ENCODE data around the gene MSTO1.
"Not testable (repeated sequence)": the region's sequence is repeated elsewhere in the genome, so short reads cannot be mapped to it uniquely, and the experiment has no call there.

The MSTO1 gene

GRCh38 chr1:155609515-155610256 is at the start of gene MSTO1:
TSS of gene MSTO1 (plus strand) at chr1:155610218. CDS start at chr1:155610249, 31 bp downstream.
- Mint-ChIP-seq H3K27me3 (ENCODE audit: low read depth) (peaks cover 4% of the 10 kb centered on the region), H3K4me1 (ENCODE audit: low read depth) (peaks cover 7% of the 10 kb centered on the region), H3K36me3 (ENCODE audit: low read depth) (peaks cover 12% of the 10 kb centered on the region), H3K4me3 (peak within 1 kb of the TSS; percentile 96), H3K27ac (peak within 1 kb of the TSS; percentile 93), H3K9me3 (no peaks in the 10 kb centered on the region)

GRCh38 chr1:155561779-155562580 is 48.0 kb upstream of the MSTO1 start:
- Mint-ChIP-seq H3K4me3 (peak overlapping the region; percentile 99), H3K4me1 (ENCODE audit: low read depth) (peaks cover 35% of the 10 kb centered on the region), H3K27ac (peak overlapping the region; percentile 99)
- H3K9me3 Mint-ChIP-seq; H3K36me3 Mint-ChIP-seq (ENCODE audit: low read depth); H3K27me3 Mint-ChIP-seq (ENCODE audit: low read depth): not testable (repeated sequence)

GRCh38 chr1:155562581-155563376 is 47.2 kb upstream of the MSTO1 start, which contains the start of gene ASH1L:
TSS of gene ASH1L (minus strand) at chr1:155562803. CDS start at chr1:155521519, 41,284 bp downstream.
- H3K4me1 Mint-ChIP-seq (ENCODE audit: low read depth): peaks cover 34% of the 10 kb centered on the region
- H3K27me3 Mint-ChIP-seq (ENCODE audit: low read depth): no peaks in the 10 kb centered on the region
- no peaks in the 10 kb centered on the region for H3K9me3 Mint-ChIP-seq
- H3K4me3 Mint-ChIP-seq: peak within 1 kb of the TSS; percentile 99
- peaks cover 7% of the 10 kb centered on the region for H3K36me3 Mint-ChIP-seq (ENCODE audit: low read depth)
- H3K27ac Mint-ChIP-seq: peak within 1 kb of the TSS; percentile 99

GRCh38 chr1:155563377-155564022 is 46.5 kb upstream of the MSTO1 start:
- not testable (repeated sequence) for H3K27me3 Mint-ChIP-seq (ENCODE audit: low read depth)

GRCh38 chr1:155569988-155570592 is 39.9 kb upstream of the MSTO1 start:
- Mint-ChIP-seq H3K27ac (no peak overlapping the region), H3K4me3 (no peak overlapping the region), H3K36me3 (ENCODE audit: low read depth) (peaks cover 11% of the 10 kb centered on the region), H3K27me3 (ENCODE audit: low read depth) (no peaks in the 10 kb centered on the region), H3K4me1 (ENCODE audit: low read depth) (peaks cover 13% of the 10 kb centered on the region), H3K9me3 (no peaks in the 10 kb centered on the region)

More at GRCh38 chr1:155563377-155564022, 46.5 kb upstream of the MSTO1 start:
- H3K9me3 Mint-ChIP-seq; H3K36me3 Mint-ChIP-seq (ENCODE audit: low read depth): not testable (repeated sequence)
- Mint-ChIP-seq H3K4me3 (peak overlapping the region; percentile 99), H3K27ac (peak overlapping the region; percentile 99), H3K4me1 (ENCODE audit: low read depth) (peaks cover 31% of the 10 kb centered on the region)

GRCh38 chr1:155570593-155570990 is 39.4 kb upstream of the MSTO1 start:
- peaks cover 10% of the 10 kb centered on the region for H3K36me3 Mint-ChIP-seq (ENCODE audit: low read depth)
- no peaks in the 10 kb centered on the region for H3K27me3 Mint-ChIP-seq (ENCODE audit: low read depth)
- no peak overlapping the region for H3K27ac Mint-ChIP-seq
- H3K9me3 Mint-ChIP-seq: no peaks in the 10 kb centered on the region
- no peak overlapping the region for H3K4me3 Mint-ChIP-seq
- H3K4me1 Mint-ChIP-seq (ENCODE audit: low read depth): peaks cover 9% of the 10 kb centered on the region

- Mint-ChIP-seq H3K4me1 (ENCODE audit: low read depth) (peaks cover 3% of the 10 kb centered on the region), H3K27ac (no peak overlapping the region), H3K27me3 (ENCODE audit: low read depth) (no peaks in the 10 kb centered on the region), H3K9me3 (no peaks in the 10 kb centered on the region), H3K4me3 (no peak overlapping the region), H3K36me3 (ENCODE audit: low read depth) (peaks cover 7% of the 10 kb centered on the region)
These were observed 35.9 kb upstream of the MSTO1 start for GRCh38 chr1:155574077-155574476.

GRCh38 chr1:155575608-155576007 is 34.4 kb upstream of the MSTO1 start:
- not testable (repeated sequence) for H3K36me3 Mint-ChIP-seq (ENCODE audit: low read depth); H3K4me1 Mint-ChIP-seq (ENCODE audit: low read depth); H3K4me3 Mint-ChIP-seq; H3K27me3 Mint-ChIP-seq (ENCODE audit: low read depth); H3K9me3 Mint-ChIP-seq; H3K27ac Mint-ChIP-seq

GRCh38 chr1:155583846-155584245 is 26.2 kb upstream of the MSTO1 start:
- H3K4me3 Mint-ChIP-seq; H3K36me3 Mint-ChIP-seq (ENCODE audit: low read depth): not testable (repeated sequence)

GRCh38 chr1:155589282-155589681 is 20.7 kb upstream of the MSTO1 start:
- H3K36me3 Mint-ChIP-seq (ENCODE audit: low read depth); H3K27me3 Mint-ChIP-seq (ENCODE audit: low read depth); H3K4me1 Mint-ChIP-seq (ENCODE audit: low read depth); H3K4me3 Mint-ChIP-seq; H3K9me3 Mint-ChIP-seq; H3K27ac Mint-ChIP-seq: not testable (repeated sequence)

More at GRCh38 chr1:155583846-155584245, 26.2 kb upstream of the MSTO1 start:
- not testable (repeated sequence) for H3K27me3 Mint-ChIP-seq (ENCODE audit: low read depth); H3K4me1 Mint-ChIP-seq (ENCODE audit: low read depth); H3K27ac Mint-ChIP-seq; H3K9me3 Mint-ChIP-seq

- H3K27me3 Mint-ChIP-seq (ENCODE audit: low read depth); H3K9me3 Mint-ChIP-seq; H3K4me3 Mint-ChIP-seq; H3K4me1 Mint-ChIP-seq (ENCODE audit: low read depth); H3K36me3 Mint-ChIP-seq (ENCODE audit: low read depth); H3K27ac Mint-ChIP-seq: not testable (repeated sequence)
These were observed 19.3 kb upstream of the MSTO1 start for GRCh38 chr1:155590516-155591247.

GRCh38 chr1:155591770-155592169 is 18.2 kb upstream of the MSTO1 start:
- no peaks in the 10 kb centered on the region for H3K9me3 Mint-ChIP-seq
- no peaks in the 10 kb centered on the region for H3K36me3 Mint-ChIP-seq (ENCODE audit: low read depth)
- peaks cover 6% of the 10 kb centered on the region for H3K4me1 Mint-ChIP-seq (ENCODE audit: low read depth)
- peak overlapping the region; percentile 3 for H3K27ac Mint-ChIP-seq
- H3K4me3 Mint-ChIP-seq: no peak overlapping the region
- no peaks in the 10 kb centered on the region for H3K27me3 Mint-ChIP-seq (ENCODE audit: low read depth)

- H3K9me3 Mint-ChIP-seq; H3K4me3 Mint-ChIP-seq; H3K36me3 Mint-ChIP-seq (ENCODE audit: low read depth); H3K27ac Mint-ChIP-seq; H3K27me3 Mint-ChIP-seq (ENCODE audit: low read depth): not testable (repeated sequence)
- peaks cover 21% of the 10 kb centered on the region for H3K4me1 Mint-ChIP-seq (ENCODE audit: low read depth)
These were observed 14.0 kb upstream of the MSTO1 start for GRCh38 chr1:155595877-155596474.
